HG03196 (cell line): ENCODE data around the gene ZC3H10.
"Not testable (repeated sequence)": the region's sequence is repeated elsewhere in the genome, so short reads cannot be mapped to it uniquely, and the experiment has no call there.

Experiments used
- ATAC-seq: cut with Tn5 transposase; IDR thresholded peaks from one replicate; pipeline ENCODE4 v1.9.1; 2021; ENCODE audit not compliant: unreplicated experiment

Gene ZC3H10

DNA sequence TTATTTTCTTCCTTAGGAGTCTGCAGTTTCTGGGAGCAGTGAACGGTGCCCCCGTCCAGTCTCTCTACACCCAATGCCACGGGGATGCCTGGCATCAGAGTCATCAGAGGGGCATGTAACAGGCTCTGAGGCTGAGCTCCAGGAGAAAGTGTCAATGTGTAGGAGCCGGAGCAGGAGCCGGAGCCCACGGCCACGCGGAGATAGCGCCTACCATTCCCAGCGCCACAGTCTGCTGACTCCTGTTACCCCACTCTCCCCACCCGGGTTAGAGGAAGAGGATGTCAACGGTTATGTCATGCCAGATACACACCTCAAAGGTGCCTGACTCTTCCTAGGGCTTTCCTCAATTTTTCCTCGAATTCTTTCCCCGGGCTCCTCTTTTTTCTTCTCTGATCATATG lies 17.0 kb upstream of the ZC3H10 start:
- no peak for ATAC-seq

DNA sequence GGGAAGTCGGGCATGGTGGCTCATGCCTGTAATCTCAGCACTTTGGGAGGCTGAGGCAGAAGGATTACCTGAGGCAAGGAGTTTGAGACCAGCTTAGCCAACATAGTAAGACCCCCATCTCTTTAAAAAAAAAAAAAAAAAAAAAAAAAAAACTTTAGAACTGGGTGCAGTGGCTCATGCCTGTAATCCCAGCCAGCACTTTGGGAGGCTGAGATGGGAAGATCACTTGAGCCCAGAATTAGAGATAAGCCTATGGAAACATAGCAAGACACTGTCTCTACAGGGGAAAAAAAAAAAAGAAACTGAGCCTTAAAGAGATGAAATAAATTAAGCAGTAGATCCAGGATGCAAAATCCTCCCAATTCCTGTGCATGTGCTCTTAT lies 15.4 kb upstream of the ZC3H10 start:
- ATAC-seq: no peak

- ATAC-seq: no peak
Measured at GRCh38 chr12:56103066-56103711, 14.9 kb upstream of the ZC3H10 start.

GRCh38 chr12:56103823-56104108 lies 14.3 kb upstream of the ZC3H10 start:
- no peak for ATAC-seq

DNA sequence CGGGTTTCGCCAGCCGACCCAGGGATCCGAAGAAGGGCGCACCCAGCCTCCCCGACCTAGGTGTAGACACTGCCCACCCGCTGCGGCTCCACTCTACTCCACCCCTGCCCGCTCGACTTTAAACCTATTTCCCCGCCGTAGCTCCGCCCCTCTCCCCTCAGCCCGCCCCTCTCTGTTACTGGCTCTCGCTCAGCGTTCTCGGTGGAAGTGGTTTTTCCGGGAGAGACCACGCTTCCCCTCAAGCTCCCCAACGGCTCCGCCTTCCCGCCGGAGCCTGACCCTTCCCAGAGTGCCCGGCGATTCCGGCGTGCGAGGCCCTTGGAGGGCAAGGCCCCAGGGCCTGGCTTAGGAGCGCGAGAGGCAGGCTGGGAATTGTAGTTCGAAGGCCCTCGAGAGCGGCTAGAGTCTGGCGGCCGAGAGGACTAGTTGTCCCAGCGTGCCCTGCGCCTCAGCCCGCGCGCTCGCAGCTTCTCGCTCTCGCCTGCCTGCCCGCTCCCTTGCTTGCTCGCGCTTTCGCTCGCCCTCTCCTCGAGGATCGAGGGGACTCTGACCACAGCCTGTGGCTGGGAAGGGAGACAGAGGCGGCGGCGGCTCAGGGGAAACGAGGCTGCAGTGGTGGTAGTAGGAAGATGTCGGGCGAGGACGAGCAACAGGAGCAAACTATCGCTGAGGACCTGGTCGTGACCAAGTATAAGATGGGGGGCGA lies 13.8 kb upstream of the ZC3H10 start, which contains the start of gene PA2G4:
PA2G4 (plus strand) TSS at position 451 of the 706 bp plus-strand sequence; CDS start at position 630, 179 bp downstream.
- peak; percentile 96 for ATAC-seq

GRCh38 chr12:56104815-56105608 lies 13.1 kb upstream of the ZC3H10 start:
- peak; percentile 16 for ATAC-seq

DNA sequence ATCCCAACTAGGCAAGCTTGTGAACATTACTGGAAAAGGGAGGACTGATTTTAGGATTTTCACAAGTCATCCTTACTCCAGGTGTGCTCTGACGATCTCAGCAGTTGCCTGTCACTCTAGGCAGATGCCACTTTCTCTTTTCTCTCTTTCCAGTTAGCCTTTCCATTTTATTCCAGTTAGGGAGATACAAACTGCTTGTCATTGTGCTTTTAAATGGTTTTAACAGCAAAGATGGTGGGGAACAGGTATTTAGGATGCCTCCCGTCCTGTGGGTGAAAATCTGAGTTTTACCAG lies 12.5 kb upstream of the ZC3H10 start:
- ATAC-seq: no peak

- ATAC-seq: no peak
Measured at GRCh38 chr12:56107242-56107641, 10.8 kb upstream of the ZC3H10 start.

- ATAC-seq: no peak
Measured at GRCh38 chr12:56110571-56110970, 7.5 kb upstream of the ZC3H10 start.

DNA sequence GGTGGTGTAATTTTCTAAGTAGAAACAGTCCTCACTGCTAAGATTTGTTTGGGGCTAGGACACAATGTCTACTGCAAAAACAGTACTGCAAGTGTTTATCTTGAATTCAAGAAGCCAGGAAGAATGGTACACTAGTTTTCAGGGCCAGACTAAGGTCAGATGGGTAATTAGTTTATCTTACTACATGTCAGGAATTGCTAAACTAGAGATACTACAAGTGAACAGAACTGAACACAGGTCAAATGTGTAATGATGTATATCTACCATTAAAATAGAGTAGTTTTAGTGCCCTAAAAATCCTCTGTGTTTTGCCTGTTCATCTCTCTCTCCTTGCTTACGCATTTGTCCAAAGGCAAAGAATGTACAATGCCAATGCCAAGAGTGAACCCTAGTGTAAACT lies 4.0 kb upstream of the ZC3H10 start:
- no peak for ATAC-seq

- no peak for ATAC-seq
Measured at GRCh38 chr12:56115329-56115728, 2.7 kb upstream of the ZC3H10 start.

DNA sequence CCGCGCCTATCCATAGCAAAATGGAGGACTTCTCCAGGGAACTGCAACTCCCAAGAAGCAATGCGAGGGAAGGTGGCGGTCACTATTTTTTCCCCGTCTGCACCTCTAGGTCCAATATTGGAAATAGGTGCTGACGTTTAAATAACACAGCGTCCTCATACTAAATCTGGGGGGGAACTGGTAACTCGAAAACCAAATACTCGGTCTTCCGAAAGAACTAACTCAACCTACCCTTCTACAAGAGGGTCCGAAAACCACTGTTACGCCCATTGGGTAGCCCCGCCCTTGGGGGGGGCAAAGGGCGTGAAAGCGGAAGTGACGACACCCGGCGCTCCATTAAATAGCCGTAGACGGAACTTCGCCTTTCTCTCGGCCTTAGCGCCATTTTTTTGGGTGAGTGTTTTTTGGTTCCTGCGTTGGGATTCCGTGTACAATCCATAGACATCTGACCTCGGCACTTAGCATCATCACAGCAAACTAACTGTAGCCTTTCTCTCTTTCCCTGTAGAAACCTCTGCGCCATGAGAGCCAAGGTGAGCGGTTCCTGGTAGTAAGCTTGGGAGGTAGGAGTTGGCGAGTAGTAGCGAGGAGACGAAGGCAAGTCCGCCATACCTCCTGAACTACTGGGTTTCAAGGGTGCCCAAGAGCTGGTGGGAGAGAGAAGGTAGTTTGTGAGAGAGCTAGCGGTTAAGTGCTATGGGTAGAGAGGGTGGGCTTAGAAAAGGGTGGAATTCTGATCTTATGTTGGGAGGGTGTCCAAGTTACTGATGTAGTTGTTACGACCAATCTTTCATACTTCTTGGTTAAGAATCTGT lies 1.6 kb upstream of the ZC3H10 start, which contains the start of gene RPL41:
RPL41 (plus strand) TSS at position 367 of the 815 bp plus-strand sequence.
- peak; percentile 40 for ATAC-seq

- not testable (repeated sequence) for ATAC-seq
Measured at GRCh38 chr12:56117082-56117706, 872 bp upstream of the ZC3H10 start.

DNA sequence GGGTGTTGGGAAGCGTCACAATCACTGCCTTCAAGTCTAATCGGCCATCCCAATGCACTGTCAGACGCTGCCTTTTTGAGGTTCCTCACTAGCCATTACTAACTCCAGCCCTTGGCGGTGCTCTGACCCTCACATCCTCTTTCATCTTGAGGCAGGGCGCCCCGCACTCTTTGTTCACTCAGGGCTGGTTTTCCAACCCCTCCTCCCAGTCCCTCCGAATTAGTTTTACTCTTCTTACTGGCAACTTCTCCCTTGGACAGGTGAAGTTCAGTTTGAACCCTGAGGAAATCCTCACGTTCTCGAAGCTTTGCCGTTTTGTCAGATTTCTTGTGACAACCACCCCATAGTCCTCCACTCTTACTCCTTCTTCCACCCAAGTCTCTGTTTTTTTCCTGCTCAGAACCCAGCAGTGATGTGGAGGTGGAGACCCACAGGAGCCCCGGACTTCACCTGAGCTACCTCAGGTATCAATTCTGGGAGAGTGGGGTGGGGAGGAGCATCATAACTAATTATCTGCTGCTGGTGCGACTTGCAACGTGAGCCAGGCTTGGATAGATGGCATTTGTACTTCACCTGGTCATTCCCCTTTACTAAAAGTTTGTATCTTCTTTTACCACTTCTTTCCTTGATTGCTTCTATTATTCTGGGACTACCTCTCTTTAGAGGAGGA lies 757 bp downstream of the ZC3H10 start:
- ATAC-seq: peak; percentile 5

DNA sequence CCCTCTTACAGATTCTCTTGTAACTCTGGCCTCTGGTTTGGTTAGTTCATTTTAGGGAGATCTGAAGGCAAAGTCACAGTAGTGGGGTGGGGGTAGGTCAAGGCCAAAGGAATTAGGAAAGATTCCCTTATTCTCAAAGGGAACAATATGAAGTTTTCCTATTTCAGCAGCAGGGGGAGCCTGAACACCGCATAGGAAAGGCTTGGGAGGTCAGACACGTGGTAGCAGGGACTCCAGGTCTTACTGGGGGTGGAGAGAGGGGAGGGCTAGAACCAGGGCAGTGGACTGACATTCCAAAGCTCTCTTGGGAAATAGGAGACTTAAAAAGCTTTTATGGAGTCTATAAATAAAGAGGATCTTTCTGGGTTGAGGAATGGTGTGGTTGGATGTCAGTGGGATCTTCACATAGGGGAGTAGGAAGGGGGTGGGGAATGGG lies 1.3 kb downstream of the ZC3H10 start:
- ATAC-seq: no peak

DNA sequence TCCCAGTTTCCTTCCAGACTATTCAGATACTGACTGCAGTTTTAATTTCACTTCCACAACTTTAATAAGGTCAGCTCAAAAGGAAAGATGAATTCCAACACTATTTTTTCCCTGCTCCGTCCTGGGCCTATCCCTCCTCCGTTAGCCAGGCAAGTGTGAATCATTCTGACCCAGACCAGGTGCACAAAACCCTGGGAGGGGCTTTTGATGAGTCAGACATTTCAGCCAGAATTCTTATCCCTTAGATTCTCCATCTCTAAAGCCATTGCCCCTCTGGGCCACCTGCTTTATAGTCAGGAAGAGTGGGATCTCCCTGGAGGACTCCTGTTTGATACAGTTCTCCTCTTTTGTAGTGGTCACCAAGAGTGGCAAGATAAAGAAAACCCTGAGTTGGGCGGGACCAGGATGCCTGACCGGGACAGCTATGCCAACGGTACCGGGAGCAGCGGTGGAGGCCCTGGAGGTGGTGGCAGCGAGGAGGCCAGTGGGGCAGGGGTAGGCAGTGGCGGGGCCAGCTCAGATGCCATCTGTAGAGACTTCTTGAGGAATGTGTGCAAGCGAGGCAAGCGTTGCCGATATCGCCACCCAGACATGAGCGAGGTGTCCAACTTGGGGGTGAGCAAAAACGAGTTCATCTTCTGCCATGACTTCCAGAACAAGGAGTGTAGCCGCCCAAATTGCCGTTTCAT lies 2.2 kb downstream of the ZC3H10 start:
- no peak for ATAC-seq

DNA sequence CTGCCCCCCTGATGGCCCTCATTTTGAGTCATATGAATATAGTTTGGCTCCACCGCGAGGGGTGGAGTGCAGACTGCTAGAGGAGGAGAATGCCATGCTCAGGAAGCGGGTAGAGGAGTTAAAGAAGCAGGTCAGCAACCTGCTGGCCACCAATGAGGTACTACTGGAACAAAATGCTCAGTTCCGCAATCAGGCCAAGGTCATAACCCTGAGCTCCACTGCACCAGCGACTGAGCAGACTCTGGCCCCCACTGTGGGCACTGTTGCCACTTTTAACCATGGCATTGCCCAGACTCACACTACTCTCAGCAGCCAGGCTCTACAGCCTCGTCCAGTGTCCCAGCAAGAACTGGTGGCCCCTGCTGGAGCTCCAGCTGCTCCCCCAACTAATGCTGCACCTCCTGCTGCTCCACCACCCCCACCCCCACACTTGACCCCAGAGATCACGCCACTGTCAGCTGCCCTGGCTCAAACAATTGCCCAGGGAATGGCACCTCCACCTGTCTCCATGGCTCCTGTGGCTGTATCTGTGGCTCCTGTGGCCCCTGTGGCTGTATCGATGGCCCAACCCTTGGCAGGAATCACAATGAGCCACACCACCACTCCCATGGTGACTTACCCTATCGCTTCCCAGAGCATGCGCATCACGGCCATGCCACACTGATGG lies 3.3 kb downstream of the ZC3H10 start:
- no peak for ATAC-seq

DNA sequence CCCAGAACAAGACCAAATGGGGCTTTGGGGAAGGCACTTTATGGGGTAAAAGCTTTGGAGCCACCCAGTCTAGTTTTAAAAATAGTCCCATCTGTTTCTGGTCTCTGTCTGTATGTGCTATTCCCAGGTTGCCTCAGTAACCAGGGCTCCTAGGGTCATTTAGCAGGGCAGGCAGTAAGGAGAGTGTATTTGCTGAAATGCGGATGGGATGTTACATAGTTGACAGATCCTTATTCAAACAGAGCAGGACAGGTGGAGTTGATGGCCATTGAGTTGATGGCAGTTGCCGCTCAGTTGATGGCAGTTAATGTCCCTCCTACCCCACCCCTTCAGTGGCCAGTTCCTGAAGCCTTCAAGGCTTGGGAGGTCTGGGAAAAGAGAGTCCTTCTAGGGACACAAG lies 4.6 kb downstream of the ZC3H10 start:
- no peak for ATAC-seq

- ATAC-seq: no peak
Measured at GRCh38 chr12:56124133-56124532, 6.1 kb downstream of the ZC3H10 start.
